CD4-positive, CD25-positive, alpha-beta regulatory T cell (primary cell): ENCODE results near the gene FGF3. TPM values are rescaled to one million over a fixed set of nuclear protein-coding genes. Genes with fewer than 3 reads are reported as not detected.

ENCODE experiments used
- ATAC-seq, 2 donors: fragments of 150-1000 bp; cut with Tn5 transposase; one replicate each; pipeline ENCODE4 v1.10.0; 2021; ENCODE audit warnings: low read depth in 2 of 2, moderate number of reproducible peaks in 2 of 2, moderate library complexity in 1 of 2
- DNase-seq, 3 donors: peaks; one replicate each; pipeline versions ENCODE4 v3.0.0 to v3.0.0-alpha.2; 2012 to 2022; ENCODE audit warnings: mixed read lengths in 1 of 3
- H3K27ac ChIP-seq: one replicate; pipeline ENCODE4 v1.7.0; 2013; ENCODE audit warnings: mild to moderate bottlenecking, low read length; ENCODE audit not compliant: insufficient read depth, poor library complexity, severe bottlenecking
- H3K27me3 ChIP-seq: one replicate; pipeline ENCODE4 v1.7.0; 2013; ENCODE audit warnings: low read length; ENCODE audit not compliant: control insufficient read depth, insufficient read depth
- H3K36me3 ChIP-seq: one replicate; pipeline ENCODE4 v1.7.0; 2013; ENCODE audit warnings: mild to moderate bottlenecking, low read length, moderate library complexity; ENCODE audit not compliant: control insufficient read depth, insufficient read depth
- H3K4me1 ChIP-seq: 2 replicates; pipeline ENCODE4 v1.7.0; 2013; ENCODE audit warnings: mild to moderate bottlenecking, low read length; ENCODE audit not compliant: insufficient read depth, control insufficient read depth, poor library complexity, severe bottlenecking
- H3K4me3 ChIP-seq: one replicate; pipeline ENCODE4 v1.7.0; 2013; ENCODE audit warnings: low read depth, mild to moderate bottlenecking, low read length, moderate library complexity
- H3K9me3 ChIP-seq, 2 experiments: 1 replicate in 1 of 2; 2 replicates in 1 of 2; pipeline ENCODE4 v1.7.0; 2013; ENCODE audit warnings: low read length in 2 of 2, mild to moderate bottlenecking in 1 of 2, moderate library complexity in 1 of 2; ENCODE audit not compliant: control insufficient read depth in 2 of 2
- H3K27ac Mint-ChIP-seq, 3 donors: one replicate each; pipeline ENCODE4 v1.8.0; 2020 to 2022; ENCODE audit warnings: mild to moderate bottlenecking in 3 of 3, mixed read lengths in 3 of 3, moderate library complexity in 2 of 3
- H3K27me3 Mint-ChIP-seq: one replicate; pipeline ENCODE4 v1.8.0; 2022; ENCODE audit warnings: mild to moderate bottlenecking, mixed read lengths
- H3K36me3 Mint-ChIP-seq: one replicate; pipeline ENCODE4 v1.8.0; 2020; ENCODE audit warnings: mixed read lengths
- H3K4me1 Mint-ChIP-seq, 4 donors: one replicate each; pipeline ENCODE4 v1.8.0; 2020 to 2022; ENCODE audit warnings: mixed read lengths in 4 of 4, mild to moderate bottlenecking in 1 of 4
- H3K4me3 Mint-ChIP-seq, 4 donors: one replicate each; pipeline ENCODE4 v1.8.0; 2020 to 2022; ENCODE audit warnings: mild to moderate bottlenecking in 4 of 4, mixed read lengths in 4 of 4, moderate library complexity in 3 of 4
- H3K9me3 Mint-ChIP-seq, 7 donors: one replicate each; pipeline ENCODE4 v1.8.0; 2020 to 2022; ENCODE audit warnings: mixed read lengths in 7 of 7, mild to moderate bottlenecking in 3 of 7, moderate library complexity in 2 of 7
- polyA plus RNA-seq, 4 donors: library from polyadenylated mRNA; unstranded; fragments of 300-500 nt; fragmentation: Illumina TruSeq; gene quantifications; one replicate each; pipeline ENCODE4 v1.2.3, GENCODE V29; 2021
- total RNA-seq: library from RNA; stranded (reverse); gene quantifications from one replicate; pipeline ENCODE4 v1.2.3, GENCODE V29; 2022

FGF3 gene
- total and polyA plus RNA-seq, 5 donors from 2014 or later: not detected

DNA sequence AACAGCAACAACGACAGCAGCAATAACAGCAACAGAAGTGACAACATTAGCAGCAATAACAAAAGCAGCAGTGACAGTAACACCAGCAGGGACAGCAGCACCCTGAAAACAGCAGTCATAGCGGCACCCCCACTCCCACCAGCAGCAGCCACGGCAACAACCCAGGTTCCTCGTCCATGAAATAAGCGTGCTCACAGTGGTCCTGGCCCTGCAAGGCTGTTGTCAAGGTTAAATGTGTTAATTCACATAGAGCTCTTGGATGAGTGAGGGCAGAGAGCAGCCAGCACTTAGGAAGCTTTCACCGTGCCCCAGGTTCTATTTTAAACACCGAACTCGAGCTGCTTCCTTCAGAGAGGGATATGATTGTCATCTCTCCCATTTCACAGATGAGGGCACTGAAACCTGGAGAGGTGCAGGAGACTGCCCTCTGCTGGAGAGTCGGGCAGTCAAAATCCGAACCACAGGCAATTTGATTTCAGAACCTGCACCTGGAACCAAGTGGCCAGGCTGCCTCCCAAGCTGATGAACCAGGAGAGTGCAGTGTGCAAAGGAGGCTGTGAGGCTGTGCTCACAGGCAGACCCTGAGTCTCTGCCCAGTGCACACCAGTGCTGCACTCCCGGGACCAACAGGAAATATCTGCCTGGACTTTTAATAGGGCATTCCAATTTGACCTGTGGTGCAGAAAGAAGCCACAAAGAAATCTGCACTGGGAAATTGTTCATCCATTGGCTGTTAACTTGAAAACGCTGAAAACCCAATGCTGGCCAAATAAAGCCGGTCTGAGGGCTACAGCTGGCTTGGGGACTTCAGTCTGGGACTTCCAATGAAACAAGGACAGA is 22.9 kb upstream of the FGF3 start:
- Histone ChIP-seq H3K4me3 (no peak overlapping the region), H3K36me3 (no peaks in the 10 kb centered on the region), H3K9me3 (no peaks in the 10 kb centered on the region), H3K27ac (no peak overlapping the region), H3K4me1 (no peaks in the 10 kb centered on the region), H3K27me3 (no peaks in the 10 kb centered on the region)
- Mint-ChIP-seq H3K9me3 (no peaks in the 10 kb centered on the region), H3K36me3 (no peaks in the 10 kb centered on the region), H3K4me3 (no peak overlapping the region), H3K4me1 (no peaks in the 10 kb centered on the region), H3K27ac (no peak overlapping the region), H3K27me3 (no peaks in the 10 kb centered on the region)
- DNase-seq (peak in 1 of 3 donors; percentile 34), ATAC-seq (no peak)

- Histone ChIP-seq H3K36me3 (no peaks in the 10 kb centered on the region), H3K27me3 (no peaks in the 10 kb centered on the region), H3K4me3 (no peak overlapping the region), H3K9me3 (no peaks in the 10 kb centered on the region), H3K27ac (no peak overlapping the region), H3K4me1 (no peaks in the 10 kb centered on the region)
- no peaks in the 10 kb centered on the region for H3K27me3 Mint-ChIP-seq
- H3K4me1 Mint-ChIP-seq: no peaks in the 10 kb centered on the region
- no peak for DNase-seq
- peak overlapping the region in 1 of 4 donors; percentile 23 for H3K4me3 Mint-ChIP-seq
- no peak for ATAC-seq
- H3K36me3 Mint-ChIP-seq: no peaks in the 10 kb centered on the region
- no peaks in the 10 kb centered on the region for H3K9me3 Mint-ChIP-seq
- H3K27ac Mint-ChIP-seq: no peak overlapping the region
These were observed 22.1 kb upstream of the FGF3 start for GRCh38 chr11:69841170-69841858.

GRCh38 chr11:69840371-69841169 is 21.4 kb upstream of the FGF3 start:
- H3K27me3 ChIP-seq: no peaks in the 10 kb centered on the region
- no peak overlapping the region for H3K27ac Mint-ChIP-seq
- H3K36me3 ChIP-seq: no peaks in the 10 kb centered on the region
- H3K27ac ChIP-seq: no peak overlapping the region
- H3K4me3 Mint-ChIP-seq: no peak overlapping the region
- H3K9me3 ChIP-seq: no peaks in the 10 kb centered on the region
- no peaks in the 10 kb centered on the region for H3K9me3 Mint-ChIP-seq
- DNase-seq (no peak), ATAC-seq (no peak)
- H3K4me1 Mint-ChIP-seq: no peaks in the 10 kb centered on the region
- H3K4me1 ChIP-seq: no peaks in the 10 kb centered on the region
- no peak overlapping the region for H3K4me3 ChIP-seq
- no peaks in the 10 kb centered on the region for H3K27me3 Mint-ChIP-seq
- H3K36me3 Mint-ChIP-seq: no peaks in the 10 kb centered on the region

DNA sequence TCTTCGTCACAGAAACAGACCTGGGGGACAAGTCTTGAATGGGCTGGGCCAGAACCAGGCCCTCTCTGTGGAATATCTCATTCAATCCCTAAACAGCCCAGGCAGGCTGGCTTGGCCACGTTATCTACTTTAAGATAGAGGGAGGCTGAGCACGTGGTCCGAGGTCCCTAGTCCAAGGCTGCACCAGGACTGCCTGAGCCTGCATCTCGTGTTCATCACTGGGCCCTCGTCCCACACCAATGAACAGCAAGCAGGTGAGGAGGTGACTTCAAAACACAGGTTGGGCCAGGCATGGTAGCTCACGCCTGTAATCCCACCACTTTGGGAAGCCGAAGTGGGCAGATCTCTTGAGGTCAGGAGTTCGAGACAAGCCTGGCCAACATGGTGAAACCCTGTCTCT is 20.3 kb upstream of the FGF3 start:
- ATAC-seq (no peak), DNase-seq (no peak)
- no peaks in the 10 kb centered on the region for H3K36me3 Mint-ChIP-seq
- no peaks in the 10 kb centered on the region for H3K4me1 Mint-ChIP-seq
- H3K4me3 Mint-ChIP-seq: no peak overlapping the region
- no peak overlapping the region for H3K4me3 ChIP-seq
- H3K36me3 ChIP-seq: no peaks in the 10 kb centered on the region
- H3K27ac ChIP-seq: no peak overlapping the region
- no peaks in the 10 kb centered on the region for H3K4me1 ChIP-seq
- no peak overlapping the region for H3K27ac Mint-ChIP-seq
- H3K9me3 Mint-ChIP-seq: no peaks in the 10 kb centered on the region
- peaks cover 6% of the 10 kb centered on the region for H3K27me3 Mint-ChIP-seq
- H3K27me3 ChIP-seq: no peaks in the 10 kb centered on the region
- H3K9me3 ChIP-seq: no peaks in the 10 kb centered on the region

- H3K4me3 Mint-ChIP-seq: no peak overlapping the region
- H3K27ac Mint-ChIP-seq: no peak overlapping the region
- H3K9me3 ChIP-seq: no peaks in the 10 kb centered on the region
- no peak for ATAC-seq
- no peaks in the 10 kb centered on the region for H3K36me3 ChIP-seq
- H3K27me3 Mint-ChIP-seq: peaks cover 17% of the 10 kb centered on the region
- no peaks in the 10 kb centered on the region for H3K4me1 ChIP-seq
- no peaks in the 10 kb centered on the region for H3K27me3 ChIP-seq
- H3K9me3 Mint-ChIP-seq: no peaks in the 10 kb centered on the region
- no peak for DNase-seq
- no peak overlapping the region for H3K4me3 ChIP-seq
- no peaks in the 10 kb centered on the region for H3K4me1 Mint-ChIP-seq
- no peak overlapping the region for H3K27ac ChIP-seq
- no peaks in the 10 kb centered on the region for H3K36me3 Mint-ChIP-seq
These were observed 18.6 kb upstream of the FGF3 start for GRCh38 chr11:69837791-69838190.

DNA sequence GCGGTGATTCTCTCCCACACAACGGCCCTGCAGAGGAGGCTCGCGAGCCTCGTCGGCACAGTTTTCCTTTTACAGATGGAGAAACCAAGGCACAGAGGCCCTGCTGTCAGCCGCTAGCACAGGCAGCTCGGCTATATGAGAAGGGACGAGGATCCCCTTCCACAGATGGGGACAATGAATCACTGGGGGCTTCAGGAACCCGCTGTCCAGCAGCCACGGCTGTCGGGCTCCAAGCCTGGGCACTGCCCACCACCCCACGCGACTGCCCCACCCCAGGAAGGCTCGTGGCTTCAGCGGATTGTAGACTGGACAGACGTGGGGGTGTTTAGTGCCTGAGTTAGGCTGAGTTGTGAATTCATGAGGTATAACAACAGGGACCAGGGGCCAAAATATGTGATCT is 17.2 kb upstream of the FGF3 start:
- Histone ChIP-seq H3K36me3 (no peaks in the 10 kb centered on the region), H3K27me3 (no peaks in the 10 kb centered on the region), H3K4me3 (no peak overlapping the region), H3K4me1 (no peaks in the 10 kb centered on the region), H3K27ac (no peak overlapping the region), H3K9me3 (no peaks in the 10 kb centered on the region)
- no peaks in the 10 kb centered on the region for H3K4me1 Mint-ChIP-seq
- H3K4me3 Mint-ChIP-seq: no peak overlapping the region
- no peak for DNase-seq
- no peak for ATAC-seq
- H3K9me3 Mint-ChIP-seq: no peaks in the 10 kb centered on the region
- H3K36me3 Mint-ChIP-seq: no peaks in the 10 kb centered on the region
- H3K27ac Mint-ChIP-seq: no peak overlapping the region
- H3K27me3 Mint-ChIP-seq: peaks cover 18% of the 10 kb centered on the region

GRCh38 chr11:69834811-69835800 is 15.9 kb upstream of the FGF3 start:
- Mint-ChIP-seq H3K36me3 (no peaks in the 10 kb centered on the region), H3K27me3 (peaks cover 18% of the 10 kb centered on the region), H3K27ac (no peak overlapping the region), H3K4me3 (no peak overlapping the region), H3K4me1 (no peaks in the 10 kb centered on the region), H3K9me3 (no peaks in the 10 kb centered on the region)
- Histone ChIP-seq H3K27me3 (no peaks in the 10 kb centered on the region), H3K4me1 (no peaks in the 10 kb centered on the region), H3K27ac (no peak overlapping the region), H3K9me3 (no peaks in the 10 kb centered on the region), H3K36me3 (no peaks in the 10 kb centered on the region), H3K4me3 (no peak overlapping the region)
- no peak for DNase-seq
- no peak for ATAC-seq
